PFSK-1 (cell line): Measurements from ENCODE around the gene DOCK4.

Experiments used
- FOXP2 ChIP-seq: optimal IDR thresholded peaks from 2 replicates; pipeline ENCODE3; 2011; ENCODE audit warnings: borderline replicate concordance, control low read depth, inconsistent platforms; ENCODE audit not compliant: insufficient read depth; ENCODE audit errors: extremely low read length, extremely low read depth
- POLR2AphosphoS5 ChIP-seq: IDR thresholded peaks from 2 replicates; pipeline ENCODE4 v1.6.1; 2012; ENCODE audit warnings: low read depth, mild to moderate bottlenecking, control low read depth, low read length, moderate library complexity
- SIN3A ChIP-seq: IDR thresholded peaks from 2 replicates; pipeline ENCODE4 v1.6.1; 2012; ENCODE audit warnings: mild to moderate bottlenecking, low read length, moderate library complexity, borderline replicate concordance; ENCODE audit not compliant: insufficient read depth
- TAF1 ChIP-seq: IDR thresholded peaks from 2 replicates; pipeline ENCODE4 v1.6.1; 2012; ENCODE audit warnings: low read length, control low read depth, borderline replicate concordance; ENCODE audit not compliant: insufficient read depth
- TF ChIP-seq, protein P1 (sequence below), 2 experiments: IDR thresholded peaks; 2 replicates each; pipeline versions ENCODE4 v1.6.1 to v1.8.0; 2011 to 2012; ENCODE audit warnings: low read depth in 2 of 2, low read length in 2 of 2, control low read depth in 1 of 2, inconsistent platforms in 1 of 2, mild to moderate bottlenecking in 1 of 2, moderate library complexity in 1 of 2; ENCODE audit not compliant: insufficient read depth in 1 of 2

DOCK4 gene

DNA sequence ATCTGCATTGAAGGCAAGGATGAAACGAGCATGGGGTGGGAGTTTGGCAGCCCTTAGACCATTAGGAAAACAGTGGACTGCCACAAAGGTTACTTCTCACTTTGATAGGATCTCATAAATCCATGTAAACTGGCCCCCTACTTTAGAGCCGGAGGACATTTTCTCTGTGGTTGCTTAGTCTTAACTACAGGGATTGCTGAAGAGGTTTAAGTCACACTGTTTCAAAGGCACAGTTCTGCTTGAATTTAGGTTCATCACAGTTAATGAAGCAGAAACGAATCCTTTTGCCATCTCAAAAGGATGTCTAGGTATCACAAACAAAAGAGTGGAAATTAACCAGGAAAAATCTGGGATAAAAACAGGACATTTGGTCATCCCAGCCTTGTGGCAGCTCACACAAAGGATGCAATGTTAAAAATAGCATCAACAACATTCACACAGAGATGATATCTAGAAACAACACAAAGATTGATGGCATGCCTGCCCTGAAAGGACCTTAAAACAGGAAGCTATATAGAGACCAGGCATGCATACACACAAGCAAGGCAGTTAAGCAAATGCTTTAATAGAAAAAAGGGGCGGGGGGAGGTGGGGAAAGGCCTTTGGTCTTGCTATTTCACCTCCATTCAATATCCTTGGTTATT, 74.0 kb downstream of the DOCK4 start:
- no peak for TF ChIP-seq FOXP2
- TF ChIP-seq, protein P1, sequence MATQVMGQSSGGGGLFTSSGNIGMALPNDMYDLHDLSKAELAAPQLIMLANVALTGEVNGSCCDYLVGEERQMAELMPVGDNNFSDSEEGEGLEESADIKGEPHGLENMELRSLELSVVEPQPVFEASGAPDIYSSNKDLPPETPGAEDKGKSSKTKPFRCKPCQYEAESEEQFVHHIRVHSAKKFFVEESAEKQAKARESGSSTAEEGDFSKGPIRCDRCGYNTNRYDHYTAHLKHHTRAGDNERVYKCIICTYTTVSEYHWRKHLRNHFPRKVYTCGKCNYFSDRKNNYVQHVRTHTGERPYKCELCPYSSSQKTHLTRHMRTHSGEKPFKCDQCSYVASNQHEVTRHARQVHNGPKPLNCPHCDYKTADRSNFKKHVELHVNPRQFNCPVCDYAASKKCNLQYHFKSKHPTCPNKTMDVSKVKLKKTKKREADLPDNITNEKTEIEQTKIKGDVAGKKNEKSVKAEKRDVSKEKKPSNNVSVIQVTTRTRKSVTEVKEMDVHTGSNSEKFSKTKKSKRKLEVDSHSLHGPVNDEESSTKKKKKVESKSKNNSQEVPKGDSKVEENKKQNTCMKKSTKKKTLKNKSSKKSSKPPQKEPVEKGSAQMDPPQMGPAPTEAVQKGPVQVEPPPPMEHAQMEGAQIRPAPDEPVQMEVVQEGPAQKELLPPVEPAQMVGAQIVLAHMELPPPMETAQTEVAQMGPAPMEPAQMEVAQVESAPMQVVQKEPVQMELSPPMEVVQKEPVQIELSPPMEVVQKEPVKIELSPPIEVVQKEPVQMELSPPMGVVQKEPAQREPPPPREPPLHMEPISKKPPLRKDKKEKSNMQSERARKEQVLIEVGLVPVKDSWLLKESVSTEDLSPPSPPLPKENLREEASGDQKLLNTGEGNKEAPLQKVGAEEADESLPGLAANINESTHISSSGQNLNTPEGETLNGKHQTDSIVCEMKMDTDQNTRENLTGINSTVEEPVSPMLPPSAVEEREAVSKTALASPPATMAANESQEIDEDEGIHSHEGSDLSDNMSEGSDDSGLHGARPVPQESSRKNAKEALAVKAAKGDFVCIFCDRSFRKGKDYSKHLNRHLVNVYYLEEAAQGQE (IDR thresholded peaks at IDR 0.05; ENCODE audit: insufficient read depth in 1 of 2, low read depth in 2 of 2, low read length in 2 of 2), result no peak
- TF ChIP-seq TAF1, result no peak
- no peak for TF ChIP-seq POLR2AphosphoS5
- no peak for TF ChIP-seq SIN3A

DNA sequence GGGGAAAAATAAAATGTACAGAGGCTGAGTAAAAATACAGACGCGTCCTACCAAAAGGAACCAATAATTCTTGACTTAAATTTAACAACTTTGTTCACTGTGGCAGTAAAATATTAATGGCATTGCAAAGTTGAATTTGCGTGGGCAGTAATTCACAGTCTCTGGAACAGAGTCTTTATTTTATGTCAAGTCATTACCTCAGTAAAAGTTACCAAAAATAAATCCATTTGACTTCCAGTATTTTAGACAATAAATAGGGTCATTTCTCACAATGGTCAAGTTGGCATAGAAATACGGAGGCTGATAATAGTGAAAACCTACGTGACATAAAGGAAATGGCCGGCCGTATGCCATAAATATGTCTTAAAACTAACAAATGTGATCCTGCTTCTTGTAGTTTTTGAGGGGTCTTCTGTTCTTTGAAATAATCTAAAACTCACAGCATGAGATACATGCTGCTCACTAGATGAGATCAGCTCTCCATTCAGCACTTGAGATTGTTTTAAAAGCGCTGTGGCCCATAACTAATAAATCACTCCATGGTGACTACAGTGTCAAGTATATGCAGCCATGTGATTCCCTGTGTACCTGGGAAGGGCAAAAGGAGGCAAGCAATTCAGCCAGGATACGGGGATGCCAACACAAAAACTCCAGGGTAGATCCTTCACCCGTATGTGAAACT, 75.3 kb downstream of the DOCK4 start:
- TF ChIP-seq TAF1, result no peak
- no peak for TF ChIP-seq SIN3A
- no peak for TF ChIP-seq FOXP2
- TF ChIP-seq, protein P1 (IDR thresholded peaks at IDR 0.05; ENCODE audit: insufficient read depth in 1 of 2, low read depth in 2 of 2, low read length in 2 of 2), result no peak
- TF ChIP-seq POLR2AphosphoS5, result no peak

GRCh38 chr7:112129655-112130323, 76.4 kb downstream of the DOCK4 start:
- no peak for TF ChIP-seq FOXP2
- no peak for TF ChIP-seq POLR2AphosphoS5
- TF ChIP-seq, protein P1 (IDR thresholded peaks at IDR 0.05; ENCODE audit: insufficient read depth in 1 of 2, low read depth in 2 of 2, low read length in 2 of 2), result no peak
- no peak for TF ChIP-seq TAF1
- no peak for TF ChIP-seq SIN3A

DNA sequence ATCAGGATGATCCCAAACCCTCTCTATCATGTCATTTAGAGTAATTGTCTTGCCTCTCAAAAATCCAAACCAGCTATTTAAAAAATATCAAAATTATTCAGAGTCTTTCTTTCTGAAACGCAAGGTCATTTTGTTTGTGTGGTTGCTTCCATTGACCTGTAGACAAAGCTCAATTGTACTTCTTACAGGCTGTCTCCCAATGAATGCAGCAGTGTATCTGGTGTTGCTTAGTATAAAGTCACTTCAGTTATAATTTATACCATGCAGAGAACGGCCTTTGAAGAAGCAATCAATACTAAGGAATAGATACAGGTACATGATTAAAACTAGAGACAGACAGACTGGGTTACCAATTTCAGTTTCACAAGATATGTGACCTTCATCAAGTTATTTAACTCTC, 80.9 kb downstream of the DOCK4 start:
- TF ChIP-seq FOXP2 (no peak), POLR2AphosphoS5 (no peak), TAF1 (no peak), SIN3A (no peak)
- TF ChIP-seq, protein P1 (IDR thresholded peaks at IDR 0.05; ENCODE audit: insufficient read depth in 1 of 2, low read depth in 2 of 2, low read length in 2 of 2), result no peak
